HAP-1 (cell line): Measurements from ENCODE around the gene SLFN13.
"Not testable (repeated sequence)": the region's sequence is repeated elsewhere in the genome, so short reads cannot be mapped to it uniquely, and the experiment has no call there.

Source experiments
- DNase-seq, 2 experiments: peaks; one replicate each; pipeline ENCODE4 v3.0.0-alpha.2; 2016 to 2020; ENCODE audit warnings: low spot score in 2 of 2
- H3K27me3 ChIP-seq: fragments of 250-450 bp; sonication (Bioruptor Pico); 2 replicates; pipeline ENCODE4 v1.5.1; 2020; ENCODE audit warnings: low read depth, mild to moderate bottlenecking, moderate library complexity
- H3K36me3 ChIP-seq: fragments of 250-450 bp; sonication (Bioruptor Pico); replicated peaks from 2 replicates; pipeline ENCODE4 v1.5.1; 2020; ENCODE audit warnings: mild to moderate bottlenecking
- H3K4me1 ChIP-seq: fragments of 250-450 bp; sonication (Bioruptor Pico); 2 replicates; pipeline ENCODE4 v1.5.1; 2020; ENCODE audit warnings: mild to moderate bottlenecking
- H3K4me3 ChIP-seq: fragments of 250-450 bp; sonication (Bioruptor Pico); 2 replicates; pipeline ENCODE4 v1.5.1; 2020; ENCODE audit warnings: mild to moderate bottlenecking, moderate library complexity
- H3K9me3 ChIP-seq: fragments of 250-450 bp; sonication (Bioruptor Pico); 2 replicates; pipeline ENCODE4 v1.5.1; 2020; ENCODE audit warnings: mild to moderate bottlenecking, moderate library complexity
- in situ Hi-C: fragments of 300-500 bp; cut with MboI; formaldehyde crosslinking; loops from 3 replicates; pipeline ENCODE4 v1.14.3; 2020; ENCODE audit warnings: low sequenced_read_pairs, inconsistent platforms, mixed read lengths

The SLFN13 gene

GRCh38 chr17:35454035-35454434, 5.5 kb upstream of the SLFN13 start:
- H3K27me3 ChIP-seq, in situ Hi-C loops, H3K4me3 ChIP-seq, H3K9me3 ChIP-seq, H3K36me3 ChIP-seq, H3K4me1 ChIP-seq, DNase-seq: not testable (repeated sequence)

GRCh38 chr17:35453171-35453570, 4.6 kb upstream of the SLFN13 start:
- no peaks in the 10 kb centered on the region for H3K27me3 ChIP-seq
- H3K4me1 ChIP-seq: no peaks in the 10 kb centered on the region; the same call in 1 of the 2 replicates
- in situ Hi-C loops: no loop called here
- H3K4me3 ChIP-seq: no peak overlapping the region
- no peaks in the 10 kb centered on the region for H3K9me3 ChIP-seq
- no peaks in the 10 kb centered on the region for H3K36me3 ChIP-seq
- no peak for DNase-seq

GRCh38 chr17:35449371-35449931, 885 bp upstream of the SLFN13 start:
- Histone ChIP-seq H3K9me3 (no peaks in the 10 kb centered on the region), H3K27me3 (no peaks in the 10 kb centered on the region), H3K4me1 (no peaks in the 10 kb centered on the region; the same call in 1 of the 2 replicates), H3K36me3 (no peaks in the 10 kb centered on the region), H3K4me3 (no peak overlapping the region)
- in situ Hi-C loops: no loop called here
- no peak for DNase-seq

GRCh38 chr17:35448899-35449227, 297 bp upstream of the SLFN13 start:
- Histone ChIP-seq H3K36me3 (no peaks in the 10 kb centered on the region), H3K4me3 (no peak overlapping the region), H3K9me3 (no peaks in the 10 kb centered on the region), H3K27me3 (no peaks in the 10 kb centered on the region), H3K4me1 (no peaks in the 10 kb centered on the region; the same call in 1 of the 2 replicates)
- no peak for DNase-seq
- in situ Hi-C loops: no loop called here

- Histone ChIP-seq H3K4me1 (no peaks in the 10 kb centered on the region; the same call in 1 of the 2 replicates), H3K27me3 (no peaks in the 10 kb centered on the region), H3K36me3 (no peaks in the 10 kb centered on the region), H3K4me3 (no peak overlapping the region), H3K9me3 (no peaks in the 10 kb centered on the region)
- DNase-seq: no peak
- in situ Hi-C loops: no loop called here
Measured at GRCh38 chr17:35447499-35447898, 1.1 kb downstream of the SLFN13 start.

GRCh38 chr17:35438433-35438832, 10.1 kb downstream of the SLFN13 start:
- H3K36me3 ChIP-seq: no peaks in the 10 kb centered on the region
- H3K9me3 ChIP-seq: no peaks in the 10 kb centered on the region
- peaks cover 14% of the 10 kb centered on the region for H3K4me1 ChIP-seq
- in situ Hi-C loops: no loop called here
- no peak overlapping the region for H3K4me3 ChIP-seq
- DNase-seq: no peak
- H3K27me3 ChIP-seq: no peaks in the 10 kb centered on the region

GRCh38 chr17:35433075-35433894, 15.3 kb downstream of the SLFN13 start:
- peak overlapping the region; percentile 7 for H3K4me3 ChIP-seq
- in situ Hi-C loops: no loop called here

GRCh38 chr17:35432176-35433074, 16.1 kb downstream of the SLFN13 start, which contains the start of gene SLFN12:
Gene SLFN12, minus strand, starts transcription at chr17:35432500. Its CDS starts 9,472 bp downstream, at chr17:35423028.
- Histone ChIP-seq H3K36me3 (no peaks in the 10 kb centered on the region), H3K4me3 (peak within 1 kb of the TSS; percentile 7), H3K27me3 (no peaks in the 10 kb centered on the region), H3K9me3 (peaks cover 2% of the 10 kb centered on the region; the same call in 1 of the 2 replicates), H3K4me1 (peaks cover 22% of the 10 kb centered on the region)
- in situ Hi-C loops: no loop called here
- peak in 1 of 2 experiments; percentile 13 for DNase-seq

More at GRCh38 chr17:35433075-35433894, 15.3 kb downstream of the SLFN13 start:
- Histone ChIP-seq H3K27me3 (no peaks in the 10 kb centered on the region), H3K36me3 (no peaks in the 10 kb centered on the region), H3K9me3 (peaks cover 2% of the 10 kb centered on the region; the same call in 1 of the 2 replicates), H3K4me1 (peaks cover 22% of the 10 kb centered on the region)
- DNase-seq: peak; percentile 93 to 99

GRCh38 chr17:35429702-35430101, 18.9 kb downstream of the SLFN13 start:
- Histone ChIP-seq H3K9me3 (peaks cover 2% of the 10 kb centered on the region; the same call in 1 of the 2 replicates), H3K4me3 (no peak overlapping the region), H3K36me3 (no peaks in the 10 kb centered on the region), H3K27me3 (no peaks in the 10 kb centered on the region), H3K4me1 (peaks cover 17% of the 10 kb centered on the region)
- in situ Hi-C loops: no loop called here
- DNase-seq: no peak

GRCh38 chr17:35428229-35428628, 20.3 kb downstream of the SLFN13 start:
- Histone ChIP-seq H3K9me3 (peaks cover 2% of the 10 kb centered on the region; the same call in 1 of the 2 replicates), H3K4me3 (no peak overlapping the region), H3K4me1 (peaks cover 7% of the 10 kb centered on the region), H3K36me3 (no peaks in the 10 kb centered on the region), H3K27me3 (no peaks in the 10 kb centered on the region)
- in situ Hi-C loops: no loop called here
- no peak for DNase-seq

GRCh38 chr17:35423761-35424160, 24.8 kb downstream of the SLFN13 start:
- Histone ChIP-seq H3K27me3 (no peaks in the 10 kb centered on the region), H3K4me3 (no peak overlapping the region), H3K4me1 (no peaks in the 10 kb centered on the region), H3K36me3 (no peaks in the 10 kb centered on the region), H3K9me3 (no peaks in the 10 kb centered on the region)
- DNase-seq: no peak
- in situ Hi-C loops: no loop called here

- H3K4me3 ChIP-seq, DNase-seq, H3K36me3 ChIP-seq, H3K27me3 ChIP-seq, H3K9me3 ChIP-seq, H3K4me1 ChIP-seq, in situ Hi-C loops: not testable (repeated sequence)
Measured at GRCh38 chr17:35421069-35421468, 27.5 kb downstream of the SLFN13 start.

GRCh38 chr17:35416659-35417058, 31.9 kb downstream of the SLFN13 start:
- in situ Hi-C loops: no loop called here
- no peak for DNase-seq
- no peaks in the 10 kb centered on the region for H3K4me1 ChIP-seq
- no peaks in the 10 kb centered on the region for H3K36me3 ChIP-seq
- H3K9me3 ChIP-seq: 0 out of 2 replicates have a peak, but pooled peaks cover 3% of the 10 kb centered on the region
- no peaks in the 10 kb centered on the region for H3K27me3 ChIP-seq
- no peak overlapping the region for H3K4me3 ChIP-seq
